Glutamatergic neuron (in vitro differentiated cells): ENCODE measurements around the gene PMIS2. TPM values are rescaled to one million over a fixed set of nuclear protein-coding genes. Genes with fewer than 3 reads are reported as not detected.
A peak's percentile ranks its signal among the peaks of the same experiment; 100 is the strongest.

Experiments used
- DNase-seq: peaks from one replicate; pipeline ENCODE4 v3.0.0; 2022
- H3K27ac Mint-ChIP-seq: one replicate; pipeline ENCODE4 v1.8.0; 2020; ENCODE audit warnings: mild to moderate bottlenecking, mixed read lengths, inconsistent platforms; ENCODE audit not compliant: unreplicated experiment
- H3K27me3 Mint-ChIP-seq: one replicate; pipeline ENCODE4 v1.8.0; 2020; ENCODE audit warnings: mild to moderate bottlenecking, moderate library complexity, mixed read lengths, inconsistent platforms; ENCODE audit not compliant: unreplicated experiment
- H3K36me3 Mint-ChIP-seq: one replicate; pipeline ENCODE4 v1.8.0; 2020; ENCODE audit warnings: mild to moderate bottlenecking, mixed read lengths, inconsistent platforms; ENCODE audit not compliant: unreplicated experiment
- H3K4me1 Mint-ChIP-seq: one replicate; pipeline ENCODE4 v1.8.0; 2020; ENCODE audit warnings: mild to moderate bottlenecking, low read depth, mixed read lengths, inconsistent platforms; ENCODE audit not compliant: unreplicated experiment
- H3K4me3 Mint-ChIP-seq: one replicate; pipeline ENCODE4 v1.8.0; 2020; ENCODE audit warnings: mild to moderate bottlenecking, mixed read lengths, inconsistent platforms; ENCODE audit not compliant: unreplicated experiment
- H3K9me3 Mint-ChIP-seq: one replicate; pipeline ENCODE4 v1.8.0; 2020; ENCODE audit warnings: mild to moderate bottlenecking, moderate library complexity, mixed read lengths, inconsistent platforms; ENCODE audit not compliant: unreplicated experiment
- total RNA-seq: library from RNA; stranded (reverse); fragmentation: NEBNext Ultra II Directional; extraction: Animal tissue kit (Norgen Biotek cat#: 25700); gene quantifications from one replicate; pipeline ENCODE4 v1.2.1, GENCODE V29; 2021; ENCODE audit not compliant: unreplicated experiment
- TF ChIP-seq, protein P1 (sequence below): fragments of 200-600 bp; sonication (generic); IDR thresholded peaks from one replicate; pipeline ENCODE4 v1.5.0; 2021; ENCODE audit not compliant: partially characterized antibody, unreplicated experiment

Gene PMIS2
- total RNA-seq, 1 donor from 2014 or later, result not detected

DNA sequence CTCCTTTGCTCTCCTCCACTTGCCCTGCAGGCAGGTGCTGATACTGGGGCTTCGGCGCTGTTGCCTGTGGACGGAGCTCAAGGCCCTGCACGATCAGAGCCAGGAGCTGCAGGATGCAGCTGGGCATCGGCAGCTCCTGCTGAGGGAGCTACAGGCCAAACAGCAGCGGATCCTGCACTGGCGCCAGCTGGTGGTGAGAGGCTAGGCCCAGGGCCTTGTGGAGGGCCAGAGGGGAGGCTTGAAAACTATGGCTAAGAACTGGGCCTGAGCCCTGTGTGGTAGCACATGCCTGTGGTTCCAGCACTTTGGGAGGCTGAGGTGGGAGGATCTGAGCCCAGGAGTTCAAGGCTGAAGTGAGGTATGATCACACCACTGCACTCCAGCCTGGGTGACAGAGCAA lies 32.9 kb downstream of the PMIS2 start:
- no peaks in the 10 kb centered on the region for H3K4me1 Mint-ChIP-seq
- no peak for DNase-seq
- H3K4me3 Mint-ChIP-seq, result no peak overlapping the region
- no peak overlapping the region for H3K27ac Mint-ChIP-seq
- peaks cover 10% of the 10 kb centered on the region for H3K27me3 Mint-ChIP-seq
- peaks cover 5% of the 10 kb centered on the region for H3K9me3 Mint-ChIP-seq
- H3K36me3 Mint-ChIP-seq, result no peaks in the 10 kb centered on the region
- TF ChIP-seq, protein P1, sequence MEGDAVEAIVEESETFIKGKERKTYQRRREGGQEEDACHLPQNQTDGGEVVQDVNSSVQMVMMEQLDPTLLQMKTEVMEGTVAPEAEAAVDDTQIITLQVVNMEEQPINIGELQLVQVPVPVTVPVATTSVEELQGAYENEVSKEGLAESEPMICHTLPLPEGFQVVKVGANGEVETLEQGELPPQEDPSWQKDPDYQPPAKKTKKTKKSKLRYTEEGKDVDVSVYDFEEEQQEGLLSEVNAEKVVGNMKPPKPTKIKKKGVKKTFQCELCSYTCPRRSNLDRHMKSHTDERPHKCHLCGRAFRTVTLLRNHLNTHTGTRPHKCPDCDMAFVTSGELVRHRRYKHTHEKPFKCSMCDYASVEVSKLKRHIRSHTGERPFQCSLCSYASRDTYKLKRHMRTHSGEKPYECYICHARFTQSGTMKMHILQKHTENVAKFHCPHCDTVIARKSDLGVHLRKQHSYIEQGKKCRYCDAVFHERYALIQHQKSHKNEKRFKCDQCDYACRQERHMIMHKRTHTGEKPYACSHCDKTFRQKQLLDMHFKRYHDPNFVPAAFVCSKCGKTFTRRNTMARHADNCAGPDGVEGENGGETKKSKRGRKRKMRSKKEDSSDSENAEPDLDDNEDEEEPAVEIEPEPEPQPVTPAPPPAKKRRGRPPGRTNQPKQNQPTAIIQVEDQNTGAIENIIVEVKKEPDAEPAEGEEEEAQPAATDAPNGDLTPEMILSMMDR, result no peak

DNA sequence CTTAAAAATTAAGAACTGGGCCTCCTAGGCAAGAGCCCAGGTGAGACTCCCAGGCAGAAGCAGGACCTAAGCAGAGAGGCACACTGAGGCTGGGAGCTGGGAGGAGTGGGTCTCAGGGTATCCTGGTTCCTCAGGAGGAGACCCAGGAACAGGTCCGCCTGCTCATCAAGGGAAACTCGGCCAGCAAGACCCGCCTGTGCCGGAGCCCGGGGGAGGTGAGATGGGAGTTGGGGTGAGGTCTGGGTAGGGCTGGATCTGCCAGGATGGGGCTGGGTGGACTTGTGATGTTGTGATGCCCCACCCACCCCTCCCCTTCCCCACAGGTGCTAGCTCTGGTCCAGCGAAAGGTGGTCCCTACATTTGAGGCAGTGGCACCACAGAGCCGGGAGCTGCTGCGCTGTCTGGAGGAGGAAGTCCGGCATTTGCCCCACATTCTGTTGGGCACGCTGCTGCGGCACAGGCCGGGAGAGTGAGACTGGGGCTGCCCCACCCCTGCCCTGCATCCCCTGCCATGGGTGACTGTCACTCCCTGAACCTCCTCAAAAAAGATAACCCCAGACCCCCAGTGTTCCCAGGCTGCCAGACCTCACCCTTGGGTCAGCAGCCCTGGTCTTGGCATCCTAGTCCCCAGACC lies 33.4 kb downstream of the PMIS2 start:
- DNase-seq, result no peak
- Mint-ChIP-seq H3K27ac (no peak overlapping the region), H3K27me3 (peaks cover 9% of the 10 kb centered on the region), H3K4me3 (no peak overlapping the region), H3K36me3 (no peaks in the 10 kb centered on the region), H3K4me1 (no peaks in the 10 kb centered on the region), H3K9me3 (peaks cover 5% of the 10 kb centered on the region)
- TF ChIP-seq, protein P1, result no peak

DNA sequence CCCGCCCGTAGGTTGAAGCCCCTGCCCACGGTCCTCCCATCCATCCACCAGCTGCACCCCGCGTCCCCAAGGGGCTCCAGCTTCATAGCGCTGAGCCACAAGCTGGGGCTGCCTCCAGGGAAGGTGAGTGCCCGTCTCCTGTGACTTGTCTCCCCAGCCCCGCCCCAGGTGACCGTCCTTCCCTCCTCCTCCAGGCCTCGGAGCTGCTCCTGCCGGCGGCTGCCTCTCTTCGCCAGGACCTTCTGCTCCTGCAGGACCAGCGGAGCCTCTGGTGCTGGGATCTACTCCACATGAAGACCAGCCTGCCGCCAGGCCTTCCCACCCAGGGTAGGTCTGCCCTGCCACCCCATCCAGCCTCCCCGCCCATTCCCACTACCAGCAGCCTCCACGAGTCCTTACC lies 34.0 kb downstream of the PMIS2 start:
- peaks cover 6% of the 10 kb centered on the region for H3K9me3 Mint-ChIP-seq
- no peaks in the 10 kb centered on the region for H3K36me3 Mint-ChIP-seq
- DNase-seq, result no peak
- TF ChIP-seq, protein P1, result no peak
- no peak overlapping the region for H3K27ac Mint-ChIP-seq
- H3K4me1 Mint-ChIP-seq, result no peaks in the 10 kb centered on the region
- no peak overlapping the region for H3K4me3 Mint-ChIP-seq
- H3K27me3 Mint-ChIP-seq, result peaks cover 9% of the 10 kb centered on the region

DNA sequence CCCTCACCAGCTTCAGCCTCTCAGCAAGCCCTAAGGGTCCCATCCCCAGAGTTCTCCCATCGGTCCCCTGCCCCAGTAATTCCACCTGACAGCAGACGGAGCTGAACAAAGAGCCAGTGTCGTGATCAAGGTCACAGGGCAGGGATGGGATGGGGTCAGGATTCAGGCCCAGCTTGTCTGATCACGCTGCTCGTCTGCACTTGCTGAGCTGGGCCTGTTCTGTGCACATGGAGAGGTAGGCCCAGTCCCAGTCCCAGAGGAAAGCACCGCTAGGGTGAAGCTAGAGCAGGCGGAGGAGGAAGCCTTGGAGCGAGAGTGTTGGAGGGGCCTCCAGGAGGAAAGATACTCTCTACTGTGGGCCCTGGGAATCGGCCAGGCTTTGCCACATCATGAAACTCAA lies 35.7 kb downstream of the PMIS2 start:
- peaks cover 6% of the 10 kb centered on the region for H3K9me3 Mint-ChIP-seq
- no peak overlapping the region for H3K27ac Mint-ChIP-seq
- no peaks in the 10 kb centered on the region for H3K4me1 Mint-ChIP-seq
- TF ChIP-seq, protein P1, result no peak
- H3K4me3 Mint-ChIP-seq, result peak overlapping the region; percentile 16
- H3K27me3 Mint-ChIP-seq, result peaks cover 9% of the 10 kb centered on the region
- DNase-seq, result no peak
- H3K36me3 Mint-ChIP-seq, result no peaks in the 10 kb centered on the region

DNA sequence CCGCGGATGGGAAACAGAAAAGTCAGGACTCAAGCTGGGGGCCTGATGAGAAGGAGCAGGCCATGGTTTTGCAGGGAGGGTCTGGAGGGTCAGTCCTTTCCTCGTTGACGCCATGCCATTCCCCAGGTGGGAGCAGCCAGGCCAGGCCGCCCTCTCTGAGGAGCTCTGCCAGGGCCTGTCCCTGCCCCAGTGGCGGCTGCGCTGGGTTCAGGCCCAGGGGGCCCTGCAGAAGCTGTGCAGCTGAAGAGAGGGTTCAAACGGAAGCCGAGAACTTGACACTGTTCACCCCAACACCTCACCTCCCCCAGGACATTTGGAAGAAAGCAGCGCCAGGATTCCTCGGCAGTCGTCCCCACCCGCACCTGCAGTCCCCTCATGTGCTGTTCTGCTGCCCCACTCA lies 36.8 kb downstream of the PMIS2 start:
- TF ChIP-seq, protein P1, result no peak
- Mint-ChIP-seq H3K9me3 (peaks cover 6% of the 10 kb centered on the region), H3K27me3 (peaks cover 9% of the 10 kb centered on the region), H3K4me3 (no peak overlapping the region), H3K4me1 (no peaks in the 10 kb centered on the region), H3K36me3 (no peaks in the 10 kb centered on the region), H3K27ac (no peak overlapping the region)
- DNase-seq, result no peak
